Activated gamma-delta T cell treated with Interleukin-2 at 50 U/mL for 16 hours (primary cell): ENCODE measurements around the gene KAT6B.
A peak's percentile ranks its signal among the peaks of the same experiment; 100 is the strongest.

Experiments used
- DNase-seq: peaks from one replicate; pipeline ENCODE4 v3.0.0-alpha.2; 2020

The KAT6B gene

DNA sequence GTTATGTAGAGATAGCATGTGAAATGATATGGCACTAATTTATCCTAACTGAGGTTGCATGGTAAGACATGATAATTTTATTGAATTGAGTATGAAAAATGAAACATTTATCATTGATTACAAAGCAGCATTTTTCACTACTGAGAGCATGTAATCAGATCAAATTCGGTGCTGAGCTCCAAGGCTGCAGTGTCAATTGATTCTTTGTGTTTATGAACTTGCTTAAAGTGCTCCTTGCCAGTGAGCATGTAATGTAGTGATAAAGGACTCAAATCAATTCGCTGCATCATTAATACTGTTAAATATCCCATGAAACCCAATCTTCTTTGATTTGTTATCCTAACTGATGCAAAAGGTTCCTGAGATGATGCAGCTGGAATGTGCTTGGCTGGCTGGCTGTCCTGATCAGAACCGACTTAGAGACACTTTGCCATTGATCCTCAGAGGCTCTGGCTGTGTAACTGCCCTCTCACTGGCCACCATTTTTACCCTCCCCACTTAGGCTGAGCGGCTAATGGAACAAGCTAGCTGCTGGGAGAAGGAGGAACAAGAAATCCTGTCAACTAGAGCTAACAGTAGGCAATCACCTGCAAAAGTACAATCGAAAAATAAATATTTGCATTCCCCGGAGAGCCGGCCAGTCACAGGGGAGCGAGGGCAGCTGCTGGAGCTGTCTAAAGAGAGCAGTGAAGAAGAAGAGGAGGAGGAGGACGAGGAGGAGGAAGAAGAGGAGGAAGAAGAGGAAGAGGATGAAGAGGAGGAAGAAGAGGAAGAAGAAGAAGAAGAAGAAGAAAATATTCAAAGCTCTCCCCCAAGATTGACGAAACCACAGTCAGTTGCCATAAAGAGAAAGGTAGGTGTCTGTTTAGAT, 195.2 kb downstream of the KAT6B start:
- no peak for DNase-seq

DNA sequence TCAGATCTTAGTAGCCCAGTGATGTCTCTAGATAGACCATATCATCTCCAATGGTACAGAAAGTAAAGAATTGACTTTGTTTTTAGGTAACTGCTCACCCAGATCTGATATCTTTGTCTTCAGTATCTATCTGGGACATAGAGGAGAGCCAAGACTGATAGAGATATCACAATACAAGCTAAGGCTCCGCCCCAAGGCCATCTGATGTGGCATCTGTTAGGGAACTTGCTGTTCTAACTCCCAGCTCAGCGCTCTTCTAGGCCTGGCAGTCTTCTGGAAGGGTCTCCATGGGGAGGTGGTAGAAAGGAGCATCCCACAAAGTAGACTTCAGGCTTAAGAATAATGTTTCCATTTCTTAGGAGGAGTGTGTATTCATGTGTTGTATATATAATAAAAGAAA, 196.7 kb downstream of the KAT6B start:
- DNase-seq, result no peak

DNA sequence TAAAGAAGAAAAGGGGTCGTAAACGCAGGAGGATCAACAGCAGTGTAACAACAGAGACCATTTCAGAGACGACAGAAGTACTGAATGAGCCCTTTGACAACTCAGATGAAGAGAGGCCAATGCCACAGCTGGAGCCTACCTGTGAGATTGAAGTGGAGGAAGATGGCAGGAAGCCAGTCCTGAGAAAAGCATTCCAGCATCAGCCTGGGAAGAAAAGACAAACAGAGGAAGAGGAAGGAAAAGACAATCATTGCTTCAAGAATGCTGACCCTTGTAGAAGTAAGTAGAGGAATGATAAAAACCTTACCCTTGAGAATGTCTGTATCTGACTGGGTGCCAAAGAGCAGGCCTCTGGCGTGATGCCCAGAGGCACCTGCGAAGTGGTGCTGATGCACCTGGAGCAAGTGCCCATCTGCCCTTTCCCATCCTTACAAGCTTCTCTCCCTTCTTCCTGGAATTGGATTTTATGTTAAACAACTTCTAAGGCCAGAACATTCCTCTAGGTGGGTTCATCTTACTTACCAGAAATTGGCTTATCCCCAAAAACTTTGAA, 198.6 kb downstream of the KAT6B start:
- DNase-seq, result no peak

DNA sequence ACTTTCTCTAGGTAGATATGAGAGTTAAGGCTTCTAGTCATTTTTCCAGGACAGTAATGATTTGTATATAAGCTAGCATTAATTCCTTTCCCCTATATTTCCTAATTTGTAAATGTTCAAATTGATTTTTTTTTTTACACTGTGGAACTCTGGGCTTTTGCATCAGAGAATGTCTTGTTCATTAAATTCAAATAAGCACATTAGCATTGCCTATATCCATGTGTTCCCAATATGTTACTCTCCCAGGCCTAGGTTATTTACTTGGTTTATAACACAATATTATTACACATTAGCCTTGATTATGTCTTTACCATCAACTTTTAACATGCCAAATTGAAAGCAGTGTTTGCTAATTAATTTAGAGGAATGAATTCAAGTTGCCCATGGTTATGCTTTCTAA, 201.6 kb downstream of the KAT6B start:
- no peak for DNase-seq

DNA sequence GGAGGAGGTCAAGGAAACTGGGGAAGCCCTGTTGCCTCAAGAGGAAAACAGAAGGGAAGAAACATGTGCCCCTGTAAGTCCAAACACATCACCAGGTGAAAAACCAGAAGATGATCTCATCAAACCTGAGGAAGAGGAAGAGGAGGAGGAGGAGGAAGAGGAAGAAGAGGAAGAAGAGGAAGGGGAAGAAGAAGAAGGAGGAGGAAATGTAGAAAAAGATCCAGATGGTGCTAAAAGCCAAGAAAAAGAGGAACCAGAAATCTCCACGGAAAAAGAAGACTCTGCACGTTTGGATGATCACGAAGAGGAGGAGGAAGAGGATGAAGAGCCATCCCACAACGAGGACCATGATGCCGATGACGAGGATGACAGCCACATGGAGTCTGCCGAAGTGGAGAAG, 202.3 kb downstream of the KAT6B start:
- no peak for DNase-seq

DNA sequence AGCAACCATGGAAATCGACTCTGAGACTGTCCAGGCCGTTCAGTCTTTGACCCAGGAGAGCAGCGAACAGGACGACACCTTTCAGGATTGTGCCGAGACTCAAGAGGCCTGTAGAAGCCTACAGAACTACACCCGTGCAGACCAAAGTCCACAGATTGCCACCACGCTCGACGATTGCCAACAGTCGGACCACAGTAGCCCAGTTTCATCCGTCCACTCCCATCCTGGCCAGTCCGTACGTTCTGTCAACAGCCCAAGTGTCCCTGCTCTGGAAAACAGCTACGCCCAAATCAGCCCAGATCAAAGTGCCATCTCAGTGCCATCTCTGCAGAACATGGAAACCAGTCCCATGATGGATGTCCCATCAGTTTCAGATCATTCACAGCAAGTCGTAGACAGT, 203.0 kb downstream of the KAT6B start:
- DNase-seq, result no peak

DNA sequence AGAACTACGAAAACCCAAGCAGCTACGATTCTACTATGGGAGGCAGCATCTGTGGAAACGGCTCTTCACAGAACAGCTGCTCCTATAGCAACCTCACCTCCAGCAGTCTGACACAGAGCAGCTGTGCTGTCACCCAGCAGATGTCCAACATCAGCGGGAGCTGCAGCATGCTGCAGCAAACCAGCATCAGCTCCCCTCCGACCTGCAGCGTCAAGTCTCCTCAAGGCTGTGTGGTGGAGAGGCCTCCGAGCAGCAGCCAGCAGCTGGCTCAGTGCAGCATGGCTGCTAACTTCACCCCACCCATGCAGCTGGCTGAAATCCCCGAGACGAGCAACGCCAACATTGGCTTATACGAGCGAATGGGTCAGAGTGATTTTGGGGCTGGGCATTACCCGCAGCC, 203.5 kb downstream of the KAT6B start:
- DNase-seq, result no peak

DNA sequence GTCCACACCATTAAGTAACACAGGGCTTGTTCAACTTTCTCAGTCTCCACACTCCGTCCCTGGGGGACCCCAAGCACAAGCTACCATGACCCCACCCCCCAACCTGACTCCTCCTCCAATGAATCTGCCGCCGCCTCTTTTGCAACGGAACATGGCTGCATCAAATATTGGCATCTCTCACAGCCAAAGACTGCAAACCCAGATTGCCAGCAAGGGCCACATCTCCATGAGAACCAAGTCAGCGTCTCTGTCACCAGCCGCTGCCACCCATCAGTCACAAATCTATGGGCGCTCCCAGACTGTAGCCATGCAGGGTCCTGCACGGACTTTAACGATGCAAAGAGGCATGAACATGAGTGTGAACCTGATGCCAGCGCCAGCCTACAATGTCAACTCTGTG, 204.0 kb downstream of the KAT6B start:
- DNase-seq, result no peak

DNA sequence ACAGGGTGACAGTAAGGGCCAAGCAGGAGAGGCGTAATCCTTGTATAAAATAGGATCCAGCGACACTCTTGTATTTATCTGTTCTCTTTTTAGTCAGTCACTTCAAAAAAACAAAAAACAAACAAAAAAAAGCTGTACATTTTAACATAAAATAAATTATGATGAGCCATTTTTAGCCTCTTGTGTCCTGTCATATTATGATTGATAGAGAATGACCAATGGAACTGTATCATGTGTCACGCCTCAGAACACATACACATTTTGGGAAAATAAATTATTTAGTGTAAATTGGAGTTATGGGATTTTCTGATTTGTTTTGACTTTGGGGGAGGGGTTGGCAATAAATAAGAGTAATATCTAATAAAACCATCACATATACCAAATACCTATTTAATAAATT, 205.7 kb downstream of the KAT6B start:
- DNase-seq, result no peak

DNA sequence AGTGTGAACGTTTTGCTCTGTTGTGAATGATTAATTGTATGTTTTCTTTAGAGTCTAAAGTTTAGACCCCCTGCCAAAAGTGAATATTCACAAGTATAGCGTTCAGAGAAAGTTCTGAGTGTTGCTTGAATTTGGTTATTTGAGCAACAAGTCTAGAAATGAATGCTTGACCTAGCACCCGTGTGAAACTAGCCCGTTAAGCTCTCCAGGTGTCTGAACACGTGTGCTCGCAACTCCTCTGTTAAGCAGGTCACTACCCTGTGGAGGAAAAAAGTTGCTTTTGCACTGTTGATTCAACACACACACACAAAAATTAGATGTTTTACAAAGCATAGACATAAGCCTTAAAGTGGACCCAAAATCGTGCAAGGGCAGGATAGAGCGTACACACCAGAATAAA, 206.4 kb downstream of the KAT6B start:
- no peak for DNase-seq

DNA sequence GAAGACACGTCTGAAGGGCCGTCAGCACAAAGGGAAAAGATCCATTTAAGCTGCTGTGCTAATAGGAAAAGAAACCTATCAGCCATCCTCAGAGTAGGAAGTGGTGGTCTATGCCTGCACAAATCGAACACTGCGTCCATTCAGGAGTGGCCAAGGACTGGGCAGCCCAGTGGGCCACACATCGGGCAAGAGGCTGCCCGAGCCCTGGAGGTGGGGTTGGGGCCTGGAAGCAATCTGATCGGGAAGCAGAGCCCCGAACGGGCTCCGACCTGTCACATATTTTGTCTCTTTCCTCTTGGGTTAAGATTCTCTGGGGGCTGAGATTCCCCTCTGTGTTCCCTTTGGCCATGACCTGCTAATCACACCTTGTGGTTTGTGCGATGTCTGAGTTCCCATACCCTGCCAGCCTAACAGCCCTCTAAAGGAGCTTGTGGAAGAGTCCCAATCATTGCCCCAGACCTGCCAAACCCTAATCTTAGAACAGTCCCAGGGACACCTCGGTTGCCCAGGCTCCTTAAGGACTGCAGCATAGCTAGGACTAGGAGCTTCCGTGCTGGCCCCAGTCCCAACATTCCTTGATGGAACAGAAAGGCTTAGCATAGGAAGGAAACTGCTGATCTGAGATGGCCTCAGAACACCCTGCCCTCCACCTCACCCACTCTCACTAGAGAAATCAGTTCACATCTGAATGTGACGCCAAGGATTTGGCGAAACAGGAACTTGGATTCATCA, 207.2 kb downstream of the KAT6B start:
- no peak for DNase-seq

DNA sequence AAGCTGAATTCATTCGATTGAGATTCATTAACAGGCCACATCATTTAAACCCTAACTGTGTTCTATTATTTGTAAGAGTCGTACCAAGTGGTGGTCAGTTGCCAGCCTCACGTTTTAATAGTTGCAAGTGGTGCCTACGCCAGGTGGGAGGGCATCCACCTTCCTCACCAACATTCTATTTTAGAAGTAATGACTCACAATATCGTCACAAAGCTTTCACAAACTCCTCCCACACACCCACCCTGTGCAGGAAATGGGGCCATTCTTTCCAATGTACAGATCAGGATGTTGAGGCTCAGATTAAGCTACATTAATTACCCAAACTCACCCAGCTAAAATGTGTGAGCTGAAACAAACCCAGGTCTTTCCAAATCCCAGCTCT, 207.7 kb downstream of the KAT6B start:
- DNase-seq, result no peak

DNA sequence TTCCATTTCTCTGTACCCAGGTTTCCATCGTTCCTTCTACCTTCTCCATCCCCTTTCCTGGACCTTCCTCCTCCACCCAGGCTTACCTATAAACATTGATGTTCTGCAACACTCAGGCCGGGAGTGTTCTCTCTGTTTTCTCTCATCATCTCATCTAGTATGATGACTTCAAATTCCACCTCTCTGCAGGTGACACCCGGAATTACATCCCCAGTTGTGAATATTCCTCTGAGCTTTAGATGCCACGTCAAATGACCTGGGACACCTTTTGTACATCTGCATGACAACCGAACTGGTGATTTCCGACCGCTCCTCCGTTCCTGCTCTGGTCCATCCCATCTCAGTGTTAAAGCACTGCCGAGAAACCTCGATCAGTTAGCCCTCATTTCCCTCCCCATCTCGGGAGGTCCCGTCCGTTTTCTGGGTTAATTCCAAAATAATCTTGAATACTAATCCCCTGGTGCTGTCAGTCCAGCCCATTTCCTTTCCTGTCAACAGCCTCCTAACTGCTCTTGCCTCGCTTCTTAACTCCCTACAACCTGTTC, 208.4 kb downstream of the KAT6B start:
- DNase-seq, result no peak

DNA sequence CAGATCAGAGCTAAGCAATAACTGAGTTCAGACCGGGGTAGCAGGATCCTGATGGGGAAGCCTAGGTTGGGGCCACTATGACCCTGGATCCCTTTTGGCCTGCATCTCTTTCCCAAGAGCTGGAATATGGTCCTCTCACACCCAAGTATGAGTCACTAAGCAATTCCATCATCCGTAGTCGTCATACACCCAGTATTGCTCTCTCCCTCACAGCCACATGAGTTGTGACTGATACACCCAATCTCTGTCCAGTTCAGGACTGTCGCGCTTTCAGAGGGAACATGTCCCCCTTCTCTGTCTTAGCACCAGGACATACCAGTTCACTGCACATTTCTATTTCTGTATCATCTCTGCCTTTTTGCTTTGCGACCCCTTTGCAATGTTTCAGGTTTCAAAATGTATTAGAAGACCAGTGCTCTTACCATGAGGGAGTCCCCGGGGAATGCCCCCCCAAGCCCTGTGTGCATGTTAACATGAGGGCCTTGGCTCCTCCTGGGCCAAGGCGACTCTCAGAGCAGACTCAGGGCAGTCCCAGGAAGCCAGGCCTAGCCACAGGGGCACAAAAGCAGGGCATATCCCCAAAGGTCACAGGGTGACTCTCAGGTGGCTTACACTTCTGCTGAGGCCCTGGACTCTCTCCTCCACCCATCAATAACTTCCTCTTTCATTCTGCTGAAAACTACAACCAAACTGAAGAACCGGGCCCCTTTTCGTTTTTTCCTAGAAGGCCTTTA, 209.7 kb downstream of the KAT6B start:
- DNase-seq, result no peak

DNA sequence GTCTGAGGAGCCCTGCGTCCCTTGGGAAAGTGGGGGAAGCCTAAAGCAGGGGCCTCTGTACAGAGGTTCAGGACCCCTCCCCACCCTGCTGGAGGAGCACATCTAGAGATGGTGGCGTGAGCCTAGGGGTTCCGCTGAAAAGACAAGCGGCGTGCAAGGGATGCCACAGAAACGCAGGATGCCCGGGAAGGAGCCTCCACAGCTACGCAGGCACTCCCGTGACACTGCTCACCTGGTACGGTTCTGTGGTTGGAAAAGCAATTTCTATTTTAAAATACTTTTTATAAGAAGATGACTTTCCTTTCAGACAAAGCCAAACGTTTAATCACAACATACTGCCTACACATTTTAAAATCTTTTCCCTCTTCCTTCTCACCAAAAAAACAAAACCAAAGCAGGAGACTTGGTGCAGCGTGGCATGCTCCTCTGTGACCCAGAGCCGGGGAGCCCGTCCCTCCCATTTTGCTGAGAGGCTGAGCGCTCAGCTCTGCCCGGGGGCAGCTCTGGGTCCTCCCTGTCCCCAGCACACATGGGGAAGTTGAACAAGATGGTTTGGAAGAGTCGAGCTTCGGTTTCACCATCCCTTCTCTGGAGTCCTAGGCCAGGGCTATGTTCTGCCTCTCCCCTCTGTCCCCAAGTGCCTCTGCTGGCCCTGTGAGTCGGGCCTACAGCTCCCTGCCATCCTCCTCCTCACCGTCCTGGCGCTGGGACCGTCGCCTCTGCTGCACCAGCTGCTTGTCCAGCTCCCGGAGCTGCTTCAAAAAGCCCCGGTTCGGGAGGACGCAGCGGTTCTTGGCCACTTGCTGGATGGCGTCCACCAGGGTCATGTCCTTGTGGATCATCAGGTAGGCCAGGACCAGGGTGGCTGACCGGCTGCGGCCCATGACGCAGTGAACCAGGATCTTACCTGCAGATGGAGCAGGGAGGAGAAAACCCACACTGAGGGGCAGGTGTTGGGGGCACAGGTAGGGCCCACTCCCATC, 211.1 kb downstream of the KAT6B start:
- no peak for DNase-seq

DNA sequence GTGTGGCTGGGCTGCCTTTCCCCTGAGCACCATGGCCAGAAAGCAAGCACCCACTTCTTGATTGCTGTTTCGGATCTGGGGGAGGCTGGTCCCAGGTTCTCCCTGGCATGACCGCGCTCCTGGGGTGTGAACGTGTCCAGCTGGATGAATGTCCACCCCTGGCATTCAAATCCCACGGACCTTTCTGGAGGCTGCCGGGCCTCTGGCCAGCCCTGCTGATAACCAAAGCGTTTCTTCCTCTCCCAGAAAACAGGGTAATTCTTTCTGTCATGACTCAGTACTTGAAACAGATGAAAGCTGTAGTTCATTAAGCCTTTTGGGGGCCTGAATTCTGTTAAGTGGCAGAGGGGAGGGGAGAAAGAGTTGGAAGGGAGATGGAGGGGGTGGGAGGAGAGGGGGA, 211.9 kb downstream of the KAT6B start:
- no peak for DNase-seq

DNA sequence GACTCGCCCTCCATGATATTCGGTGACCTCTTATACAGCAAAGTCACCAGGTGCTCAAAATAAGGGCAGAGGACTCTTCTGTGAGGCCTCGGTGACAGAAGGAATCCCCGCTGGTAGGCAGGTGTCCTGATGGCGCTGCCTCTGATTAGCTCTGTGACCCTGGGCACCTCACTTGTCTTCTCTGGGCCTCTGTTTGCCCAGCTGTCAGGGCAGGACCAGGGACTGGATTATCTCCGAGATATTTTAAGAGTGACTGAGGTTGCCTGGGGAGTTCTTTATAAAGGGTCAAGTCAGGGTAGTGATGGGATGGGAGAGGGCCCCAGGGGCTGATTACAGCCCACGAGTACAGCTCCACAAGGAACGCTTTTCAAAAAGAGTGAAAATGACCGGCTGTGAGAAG, 214.2 kb downstream of the KAT6B start:
- DNase-seq, result no peak

DNA sequence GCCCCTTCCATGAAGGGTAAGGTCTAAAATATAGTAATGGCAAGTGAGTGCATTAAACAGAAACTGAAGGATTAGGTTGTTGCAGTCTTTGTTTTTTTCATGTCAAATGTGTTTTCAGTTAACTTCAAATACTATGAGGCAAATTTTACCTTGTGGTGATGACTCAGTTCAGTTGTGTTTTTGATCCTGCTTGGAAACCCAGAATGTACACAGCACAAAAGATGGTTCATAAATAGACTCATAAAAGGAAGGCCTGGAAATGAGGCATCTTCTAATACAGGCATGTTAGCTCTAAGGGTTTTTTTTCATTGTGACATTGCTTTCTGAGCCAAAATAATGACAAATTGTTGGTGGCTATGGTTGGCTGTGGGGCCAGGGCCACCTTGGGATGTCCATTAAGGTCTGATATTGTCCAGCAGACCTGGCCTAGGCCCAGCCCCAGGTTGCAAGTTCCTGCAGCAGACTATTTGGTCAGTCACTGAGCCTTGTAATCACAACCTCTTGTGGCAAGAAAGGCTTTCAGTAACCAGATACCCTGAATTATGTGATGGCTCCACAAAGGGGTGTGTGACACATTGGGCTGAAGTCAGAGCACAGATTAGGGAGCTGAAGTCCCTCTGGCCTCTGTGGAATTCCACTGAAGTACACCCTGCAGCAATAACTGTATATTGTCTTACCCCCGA, 216.0 kb downstream of the KAT6B start:
- no peak for DNase-seq

DNA sequence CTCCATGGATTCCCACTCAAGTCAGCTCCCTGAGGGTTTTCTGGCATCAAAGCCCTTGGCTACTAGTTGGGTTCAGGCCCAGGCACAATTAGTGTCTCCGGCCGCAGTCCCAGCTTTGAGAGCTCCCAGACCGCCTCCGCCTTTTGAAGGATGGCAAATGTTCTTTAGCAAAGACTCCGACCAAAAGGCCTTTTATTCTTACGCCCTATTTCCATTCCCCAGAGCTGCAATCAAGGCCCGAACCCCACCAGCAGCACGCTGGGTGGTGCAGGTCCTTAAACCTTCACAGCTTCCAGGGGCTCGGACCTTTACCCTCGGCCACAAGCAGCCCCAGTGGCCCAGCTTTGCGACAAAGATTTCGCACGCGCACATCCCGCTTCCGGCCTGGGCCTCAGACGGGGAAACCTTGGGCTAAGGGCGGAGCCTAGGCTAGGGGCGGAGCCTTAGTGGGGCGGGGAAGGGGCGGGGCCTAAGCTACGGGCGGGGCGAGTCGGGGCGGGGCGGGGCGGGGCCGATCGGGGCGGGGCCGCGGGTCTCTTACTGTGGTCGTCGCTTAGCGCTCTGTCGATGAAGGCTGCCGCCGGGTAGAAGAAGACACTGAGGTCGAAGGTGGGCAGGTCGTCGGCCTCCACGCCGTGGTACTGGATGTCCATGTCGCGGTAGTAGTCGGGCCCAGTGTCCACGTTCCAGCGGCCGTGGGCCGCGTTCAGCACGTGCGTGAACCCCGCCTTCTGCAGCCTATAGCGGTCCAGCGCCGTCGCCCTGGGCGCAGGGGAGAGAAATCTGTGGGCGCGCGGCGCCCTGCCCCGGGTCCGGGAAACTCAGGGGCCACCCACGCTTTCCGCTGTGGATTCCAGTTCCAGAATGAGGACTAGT, 217.1 kb downstream of the KAT6B start:
- peak; percentile 26 for DNase-seq

DNA sequence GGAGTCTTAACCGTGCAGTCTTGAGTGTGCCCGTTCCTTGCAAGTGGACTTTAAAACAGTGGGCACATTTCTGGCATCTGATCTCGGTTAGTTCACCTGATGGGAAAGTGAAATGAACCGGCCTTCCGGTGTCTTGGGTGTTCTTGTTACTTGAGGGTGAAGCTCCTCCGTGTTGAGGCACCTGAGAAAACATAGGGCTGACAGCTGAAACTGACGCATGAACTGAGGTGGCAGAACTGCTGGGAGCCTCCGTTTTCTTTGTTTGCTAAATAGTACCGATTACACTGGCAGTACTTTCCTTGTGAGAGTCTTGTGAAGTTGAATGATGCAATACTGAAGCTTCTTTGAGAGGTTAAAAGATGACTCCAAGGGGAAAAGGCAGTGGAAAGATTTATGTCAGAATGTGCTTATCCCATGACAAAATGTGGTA, 222.3 kb downstream of the KAT6B start:
- DNase-seq, result no peak
